HCT116 (cell line): ENCODE results near the gene BRD2.

Source experiments
- ATF3 ChIP-seq: IDR thresholded peaks from 2 replicates; pipeline ENCODE4 v1.6.1; 2012
- CTCF ChIP-seq, 3 experiments: fragments of 200-600 bp in 1 of 3; sonication (generic) in 1 of 3; IDR thresholded peaks in 2 of 3; conservative IDR thresholded peaks in 1 of 3; 2 replicates each; pipeline ENCODE4 v1.5.1; 2012 to 2017; ENCODE audit warnings: low read depth in 2 of 3, low read length in 2 of 3, antibody characterized with exemption in 1 of 3, borderline replicate concordance in 1 of 3, control low read depth in 1 of 3, mild to moderate bottlenecking in 1 of 3, mixed read lengths in 1 of 3, mixed run types in 1 of 3, moderate library complexity in 1 of 3; ENCODE audit not compliant: insufficient read depth in 1 of 3
- EZH2 ChIP-seq: fragments of 200-600 bp; sonication (generic); IDR thresholded peaks from 2 replicates; pipeline ENCODE4 v1.6.1; 2017; ENCODE audit warnings: antibody characterized with exemption, mixed run types
- EZH2phosphoT487 ChIP-seq: fragments of 200-600 bp; IDR thresholded peaks from 2 replicates; pipeline ENCODE4 v1.6.1; 2018; ENCODE audit warnings: antibody characterized with exemption, borderline replicate concordance
- POLR2A ChIP-seq: IDR thresholded peaks from 2 replicates; pipeline ENCODE4 v1.7.0; 2011; ENCODE audit warnings: borderline replicate concordance; ENCODE audit not compliant: insufficient read depth, insufficient read length; ENCODE audit errors: extremely low read depth
- POLR2AphosphoS5 ChIP-seq: IDR thresholded peaks from 2 replicates; pipeline ENCODE4 v1.6.1; 2011; ENCODE audit warnings: mild to moderate bottlenecking, low read depth, low read length, moderate library complexity
- RAD21 ChIP-seq: IDR thresholded peaks from 2 replicates; pipeline ENCODE4 v1.6.1; 2012; ENCODE audit warnings: low read depth, mild to moderate bottlenecking
- REST ChIP-seq: IDR thresholded peaks from 2 replicates; pipeline ENCODE4 v1.6.1; 2012; ENCODE audit warnings: low read depth
- SIN3A ChIP-seq: IDR thresholded peaks from 2 replicates; pipeline ENCODE4 v1.6.1; 2012; ENCODE audit warnings: low read depth
- SRF ChIP-seq: IDR thresholded peaks from 2 replicates; pipeline ENCODE4 v1.6.1; 2012; ENCODE audit warnings: low read depth
- ZBTB33 ChIP-seq: IDR thresholded peaks from 2 replicates; pipeline ENCODE4 v1.6.1; 2011; ENCODE audit warnings: mild to moderate bottlenecking, low read length, moderate library complexity; ENCODE audit not compliant: insufficient replicate concordance; ENCODE audit errors: extremely low read depth
- ZFX ChIP-seq: fragments of 450-650 bp; IDR thresholded peaks from 2 replicates; pipeline ENCODE4 v1.6.1; 2017
- ZNF274 ChIP-seq: fragments of 200-500 bp; sonication (Bioruptor generic); IDR thresholded peaks from 2 replicates; pipeline ENCODE4 v1.6.1; 2014; ENCODE audit warnings: mild to moderate bottlenecking, low read depth, low read length, inconsistent platforms

- TF ChIP-seq CTCF (IDR thresholded peaks at IDR 0.05 in 2 of 3, conservative IDR thresholded peaks at IDR 0.05 in 1 of 3; ENCODE audit: borderline replicate concordance in 1 of 3, insufficient read depth in 1 of 3, low read depth in 2 of 3, low read length in 2 of 3) (no peak), SIN3A (no peak), POLR2AphosphoS5 (no peak), ATF3 (no peak), ZNF274 (no peak), EZH2 (no peak), EZH2phosphoT487 (no peak), ZBTB33 (no peak), ZFX (no peak), SRF (no peak), POLR2A (no peak), RAD21 (no peak), REST (no peak)
Measured at GRCh38 chr6:32991972-32992371, 23.6 kb downstream of the BRD2 start.
